HL-60 (cell line): Measurements from ENCODE around the gene SLC14A1.

Experiments used
- CTCF ChIP-seq: IDR thresholded peaks from one replicate; pipeline ENCODE4 v1.5.1; 2011; ENCODE audit warnings: low read length, control low read depth, inconsistent platforms; ENCODE audit not compliant: insufficient read depth
- GABPA ChIP-seq: IDR thresholded peaks from 2 replicates; pipeline ENCODE4 v1.6.1; 2012; ENCODE audit warnings: low read depth
- POLR2AphosphoS5 ChIP-seq: IDR thresholded peaks from 2 replicates; pipeline ENCODE4 v1.6.1; 2012; ENCODE audit warnings: low read depth
- TF ChIP-seq, protein P1 (sequence below): IDR thresholded peaks from 2 replicates; pipeline ENCODE4 v1.6.1; 2012; ENCODE audit warnings: low read depth; ENCODE audit not compliant: insufficient replicate concordance

DNA sequence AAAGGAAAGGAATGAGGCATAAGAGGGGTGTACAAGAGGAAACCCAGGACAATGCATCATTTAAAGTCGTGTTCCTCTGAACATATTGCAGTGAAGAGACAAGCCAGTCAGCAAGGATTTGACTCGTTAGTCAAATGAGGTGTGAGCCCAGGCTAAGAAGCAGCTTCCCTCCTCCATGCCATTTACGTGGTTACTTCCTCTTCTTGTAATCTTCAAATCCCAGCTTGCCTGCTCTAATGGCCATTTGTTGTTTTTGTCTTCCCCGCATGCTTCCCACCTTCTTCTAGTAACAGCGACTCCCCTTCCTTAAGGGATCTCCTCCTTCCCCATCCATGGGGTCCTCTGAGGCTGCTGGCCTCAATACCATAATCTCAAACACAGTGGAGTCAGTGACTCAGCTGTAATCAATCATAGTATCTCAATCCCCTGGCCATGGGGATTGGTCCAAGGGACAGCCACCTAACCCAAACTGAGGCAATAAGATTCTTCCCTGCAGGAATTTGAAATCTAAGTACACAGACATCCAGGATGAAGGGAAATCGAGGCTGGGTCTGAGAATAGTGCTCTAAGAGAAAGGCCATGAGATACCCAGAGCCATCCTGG, 37.6 kb downstream of the SLC14A1 start:
- TF ChIP-seq CTCF, result no peak
- TF ChIP-seq GABPA, result no peak
- TF ChIP-seq, protein P1, sequence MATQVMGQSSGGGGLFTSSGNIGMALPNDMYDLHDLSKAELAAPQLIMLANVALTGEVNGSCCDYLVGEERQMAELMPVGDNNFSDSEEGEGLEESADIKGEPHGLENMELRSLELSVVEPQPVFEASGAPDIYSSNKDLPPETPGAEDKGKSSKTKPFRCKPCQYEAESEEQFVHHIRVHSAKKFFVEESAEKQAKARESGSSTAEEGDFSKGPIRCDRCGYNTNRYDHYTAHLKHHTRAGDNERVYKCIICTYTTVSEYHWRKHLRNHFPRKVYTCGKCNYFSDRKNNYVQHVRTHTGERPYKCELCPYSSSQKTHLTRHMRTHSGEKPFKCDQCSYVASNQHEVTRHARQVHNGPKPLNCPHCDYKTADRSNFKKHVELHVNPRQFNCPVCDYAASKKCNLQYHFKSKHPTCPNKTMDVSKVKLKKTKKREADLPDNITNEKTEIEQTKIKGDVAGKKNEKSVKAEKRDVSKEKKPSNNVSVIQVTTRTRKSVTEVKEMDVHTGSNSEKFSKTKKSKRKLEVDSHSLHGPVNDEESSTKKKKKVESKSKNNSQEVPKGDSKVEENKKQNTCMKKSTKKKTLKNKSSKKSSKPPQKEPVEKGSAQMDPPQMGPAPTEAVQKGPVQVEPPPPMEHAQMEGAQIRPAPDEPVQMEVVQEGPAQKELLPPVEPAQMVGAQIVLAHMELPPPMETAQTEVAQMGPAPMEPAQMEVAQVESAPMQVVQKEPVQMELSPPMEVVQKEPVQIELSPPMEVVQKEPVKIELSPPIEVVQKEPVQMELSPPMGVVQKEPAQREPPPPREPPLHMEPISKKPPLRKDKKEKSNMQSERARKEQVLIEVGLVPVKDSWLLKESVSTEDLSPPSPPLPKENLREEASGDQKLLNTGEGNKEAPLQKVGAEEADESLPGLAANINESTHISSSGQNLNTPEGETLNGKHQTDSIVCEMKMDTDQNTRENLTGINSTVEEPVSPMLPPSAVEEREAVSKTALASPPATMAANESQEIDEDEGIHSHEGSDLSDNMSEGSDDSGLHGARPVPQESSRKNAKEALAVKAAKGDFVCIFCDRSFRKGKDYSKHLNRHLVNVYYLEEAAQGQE, result no peak
- TF ChIP-seq POLR2AphosphoS5, result no peak
